ENCODE data around the gene DPPA2. TPM values are rescaled to one million over a fixed set of nuclear protein-coding genes. Genes with fewer than 3 reads are reported as not detected.

The DPPA2 gene
- total RNA-seq, 2 experiments from 2014 or later: not detected

- TF ChIP-seq CTCF (IDR thresholded peaks at IDR 0.05): no peak
- Histone ChIP-seq H3K4me3 (ENCODE audit: low read length) (peak overlapping the region; percentile 24), H3K27me3 (ENCODE audit: control insufficient read depth in 1 of 2, insufficient read depth in 2 of 2, low read length in 2 of 2) (peaks cover 12 to 16% of the 10 kb centered on the region in 2 experiments), H3K4me1 (ENCODE audit: insufficient read depth, low read length) (no peaks in the 10 kb centered on the region), H3K27ac (ENCODE audit: low read depth in 1 of 2, low read length in 2 of 2) (no peak overlapping the region), H3K36me3 (ENCODE audit: insufficient read depth, low read length) (no peaks in the 10 kb centered on the region), H3K9me3 (ENCODE audit: control insufficient read depth in 1 of 2, insufficient read depth in 1 of 2, low read length in 2 of 2) (peaks cover 0 to 18% of the 10 kb centered on the region in 2 experiments)
- ATAC-seq (ENCODE audit: poor library complexity): peak; percentile 52
- peaks cover 29% of the 10 kb centered on the region for H3K27me3 Mint-ChIP-seq
- peak in 4 of 14 experiments; percentile 2 to 7 (median 6) for DNase-seq
- ChIA-PET POLR2A (no interaction called here), CTCF (no interaction called here)
- H3K4me3 Mint-ChIP-seq: peak overlapping the region; percentile 75
- H3K9me3 Mint-ChIP-seq: no peaks in the 10 kb centered on the region
- no peak overlapping the region for H3K27ac Mint-ChIP-seq
- H3K36me3 Mint-ChIP-seq (ENCODE audit: low read depth): no peaks in the 10 kb centered on the region
- peaks cover 13% of the 10 kb centered on the region for H3K4me1 Mint-ChIP-seq (ENCODE audit: low read depth)
- intact Hi-C loops (cut with DNase I, micrococcal nuclease): no loop called here
Observed at GRCh38 chr3:109336291-109336861, 20.1 kb upstream of the DPPA2 start.

DNA sequence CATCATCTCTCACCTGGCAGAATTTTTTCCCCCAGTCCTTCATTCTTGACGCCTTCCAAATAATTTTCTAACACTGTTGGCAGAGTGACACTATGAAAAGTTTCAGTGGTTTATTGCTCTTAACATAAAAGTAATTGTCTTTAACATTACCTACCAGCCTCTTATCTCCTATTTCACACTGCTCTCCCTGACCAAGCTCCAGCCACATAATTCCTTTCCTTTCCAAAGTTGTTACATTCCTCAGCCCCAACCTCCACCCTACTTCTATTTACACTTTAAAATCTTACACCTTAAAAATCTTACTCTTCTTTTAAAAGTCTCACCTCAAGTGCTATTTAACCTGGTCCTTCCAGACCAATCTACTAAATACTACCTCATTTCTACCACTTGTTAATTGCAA, 18.3 kb upstream of the DPPA2 start:
- H3K27ac ChIP-seq (ENCODE audit: low read depth in 1 of 2, low read length in 2 of 2): no peak overlapping the region
- H3K9me3 ChIP-seq (ENCODE audit: control insufficient read depth in 1 of 2, insufficient read depth in 1 of 2, low read length in 2 of 2): peaks cover 0 to 13% of the 10 kb centered on the region in 2 experiments
- DNase-seq (no peak), ATAC-seq (ENCODE audit: poor library complexity) (no peak)
- no peak overlapping the region for H3K4me3 ChIP-seq (ENCODE audit: low read length)
- Mint-ChIP-seq H3K4me3 (no peak overlapping the region), H3K27me3 (peaks cover 29% of the 10 kb centered on the region), H3K36me3 (ENCODE audit: low read depth) (no peaks in the 10 kb centered on the region), H3K4me1 (ENCODE audit: low read depth) (peaks cover 13% of the 10 kb centered on the region), H3K27ac (no peak overlapping the region), H3K9me3 (no peaks in the 10 kb centered on the region)
- POLR2A ChIA-PET: no interaction called here
- H3K4me1 ChIP-seq (ENCODE audit: insufficient read depth, low read length): no peaks in the 10 kb centered on the region
- peaks cover 10 to 16% of the 10 kb centered on the region in 2 experiments for H3K27me3 ChIP-seq (ENCODE audit: control insufficient read depth in 1 of 2, insufficient read depth in 2 of 2, low read length in 2 of 2)
- intact Hi-C loops (cut with DNase I, micrococcal nuclease): no loop called here
- no peak for TF ChIP-seq CTCF (IDR thresholded peaks at IDR 0.05)
- no peaks in the 10 kb centered on the region for H3K36me3 ChIP-seq (ENCODE audit: insufficient read depth, low read length)
- CTCF ChIA-PET: no interaction called here

DNA sequence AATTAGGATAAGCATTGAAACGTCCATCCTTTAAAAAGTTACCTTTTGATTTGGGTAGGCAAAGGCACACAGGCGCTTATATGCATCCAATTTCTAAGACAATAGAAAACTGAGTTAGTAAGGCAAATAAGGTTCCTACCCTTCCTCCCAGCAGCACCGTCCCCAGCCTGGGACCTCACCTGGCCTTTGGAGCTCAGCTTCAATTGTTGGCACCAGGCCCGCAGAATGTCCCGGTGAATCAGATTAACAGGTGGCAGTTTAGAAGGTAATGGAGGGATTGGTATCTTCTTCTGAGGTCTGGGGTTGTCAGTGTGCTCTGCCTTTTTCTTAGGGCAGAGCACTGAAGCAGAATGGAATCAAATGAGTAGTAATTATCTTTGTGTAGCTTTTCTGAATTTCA, 15.4 kb upstream of the DPPA2 start:
- CTCF ChIA-PET: no interaction called here
- Mint-ChIP-seq H3K36me3 (ENCODE audit: low read depth) (no peaks in the 10 kb centered on the region), H3K4me3 (no peak overlapping the region), H3K4me1 (ENCODE audit: low read depth) (peaks cover 6% of the 10 kb centered on the region), H3K27me3 (peaks cover 15% of the 10 kb centered on the region), H3K27ac (no peak overlapping the region), H3K9me3 (no peaks in the 10 kb centered on the region)
- Histone ChIP-seq H3K27ac (ENCODE audit: low read depth in 1 of 2, low read length in 2 of 2) (no peak overlapping the region), H3K4me3 (ENCODE audit: low read length) (no peak overlapping the region), H3K4me1 (ENCODE audit: insufficient read depth, low read length) (no peaks in the 10 kb centered on the region), H3K27me3 (ENCODE audit: control insufficient read depth in 1 of 2, insufficient read depth in 2 of 2, low read length in 2 of 2) (peaks cover 0 to 4% of the 10 kb centered on the region in 2 experiments), H3K36me3 (ENCODE audit: insufficient read depth, low read length) (no peaks in the 10 kb centered on the region), H3K9me3 (ENCODE audit: control insufficient read depth in 1 of 2, insufficient read depth in 1 of 2, low read length in 2 of 2) (peaks cover 0 to 8% of the 10 kb centered on the region in 2 experiments)
- DNase-seq (no peak), ATAC-seq (ENCODE audit: poor library complexity) (no peak)
- POLR2A ChIA-PET: no interaction called here
- no peak for TF ChIP-seq CTCF (IDR thresholded peaks at IDR 0.05)
- intact Hi-C loops (cut with DNase I, micrococcal nuclease): no loop called here
